Panc1 (cell line): ENCODE data around the gene SLC17A5.

Experiments used
- POLR2AphosphoS5 ChIP-seq: IDR thresholded peaks from 2 replicates; pipeline ENCODE4 v1.6.1; 2012; ENCODE audit warnings: mild to moderate bottlenecking, low read depth, low read length, moderate library complexity
- REST ChIP-seq, 2 experiments: IDR thresholded peaks; 2 replicates each; pipeline ENCODE4 v1.6.1; 2011 to 2012; ENCODE audit warnings: low read depth in 2 of 2, control low read depth in 1 of 2, low read length in 1 of 2, mild to moderate bottlenecking in 1 of 2, moderate library complexity in 1 of 2; ENCODE audit not compliant: insufficient read depth in 1 of 2
- TF ChIP-seq, protein P1 (sequence below): fragments of 450-650 bp; IDR thresholded peaks from 2 replicates; pipeline ENCODE4 v1.5.1; 2017; ENCODE audit warnings: mild to moderate bottlenecking

GRCh38 chr6:73556836-73557235, 97.0 kb downstream of the SLC17A5 start:
- TF ChIP-seq, protein P1, sequence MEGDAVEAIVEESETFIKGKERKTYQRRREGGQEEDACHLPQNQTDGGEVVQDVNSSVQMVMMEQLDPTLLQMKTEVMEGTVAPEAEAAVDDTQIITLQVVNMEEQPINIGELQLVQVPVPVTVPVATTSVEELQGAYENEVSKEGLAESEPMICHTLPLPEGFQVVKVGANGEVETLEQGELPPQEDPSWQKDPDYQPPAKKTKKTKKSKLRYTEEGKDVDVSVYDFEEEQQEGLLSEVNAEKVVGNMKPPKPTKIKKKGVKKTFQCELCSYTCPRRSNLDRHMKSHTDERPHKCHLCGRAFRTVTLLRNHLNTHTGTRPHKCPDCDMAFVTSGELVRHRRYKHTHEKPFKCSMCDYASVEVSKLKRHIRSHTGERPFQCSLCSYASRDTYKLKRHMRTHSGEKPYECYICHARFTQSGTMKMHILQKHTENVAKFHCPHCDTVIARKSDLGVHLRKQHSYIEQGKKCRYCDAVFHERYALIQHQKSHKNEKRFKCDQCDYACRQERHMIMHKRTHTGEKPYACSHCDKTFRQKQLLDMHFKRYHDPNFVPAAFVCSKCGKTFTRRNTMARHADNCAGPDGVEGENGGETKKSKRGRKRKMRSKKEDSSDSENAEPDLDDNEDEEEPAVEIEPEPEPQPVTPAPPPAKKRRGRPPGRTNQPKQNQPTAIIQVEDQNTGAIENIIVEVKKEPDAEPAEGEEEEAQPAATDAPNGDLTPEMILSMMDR, result no peak
- no peak for TF ChIP-seq REST (IDR thresholded peaks at IDR 0.05; ENCODE audit: insufficient read depth in 1 of 2, low read depth in 2 of 2, low read length in 1 of 2)
- no peak for TF ChIP-seq POLR2AphosphoS5
